ENCODE data around the gene ASXL3. TPM values are rescaled to one million over a fixed set of nuclear protein-coding genes. Genes with fewer than 3 reads are reported as not detected.

The ASXL3 gene
- total RNA-seq, 2 donors from 2014 or later, result not detected

DNA sequence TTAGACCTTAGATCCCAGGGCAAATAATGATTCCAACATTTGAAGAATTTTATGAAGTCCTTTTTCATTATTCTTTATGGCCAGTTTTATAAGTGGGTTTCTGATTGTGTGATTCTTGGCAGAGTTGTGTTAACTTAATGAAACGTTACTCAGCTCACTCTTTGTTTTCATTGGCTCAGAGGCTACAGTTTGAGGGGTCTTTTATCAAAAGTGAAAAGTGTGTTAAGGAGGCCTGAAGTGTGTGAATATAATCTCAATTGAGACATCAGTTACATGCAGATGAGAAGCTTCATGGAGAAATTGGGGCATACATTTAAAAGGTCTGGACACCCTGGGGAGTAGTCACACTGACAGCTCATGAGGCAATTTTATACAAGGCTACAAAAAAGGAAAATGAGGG, 74.6 kb downstream of the ASXL3 start:
- no peaks in the 10 kb centered on the region for H3K36me3 Mint-ChIP-seq (ENCODE audit: low read depth)
- H3K9me3 ChIP-seq (ENCODE audit: control insufficient read depth, low read length, poor library complexity, severe bottlenecking), result no peaks in the 10 kb centered on the region
- no peak overlapping the region for H3K27ac Mint-ChIP-seq
- ATAC-seq (no peak), DNase-seq (no peak)
- no peak overlapping the region for H3K4me3 Mint-ChIP-seq
- no peaks in the 10 kb centered on the region for H3K27me3 Mint-ChIP-seq
- H3K4me1 Mint-ChIP-seq, result no peaks in the 10 kb centered on the region

GRCh38 chr18:33653231-33653630, 75.2 kb downstream of the ASXL3 start:
- Mint-ChIP-seq H3K4me3 (no peak overlapping the region), H3K27me3 (no peaks in the 10 kb centered on the region), H3K4me1 (no peaks in the 10 kb centered on the region), H3K27ac (no peak overlapping the region), H3K36me3 (ENCODE audit: low read depth) (no peaks in the 10 kb centered on the region)
- DNase-seq (no peak), ATAC-seq (no peak)
- no peaks in the 10 kb centered on the region for H3K9me3 ChIP-seq (ENCODE audit: control insufficient read depth, low read length, poor library complexity, severe bottlenecking)

DNA sequence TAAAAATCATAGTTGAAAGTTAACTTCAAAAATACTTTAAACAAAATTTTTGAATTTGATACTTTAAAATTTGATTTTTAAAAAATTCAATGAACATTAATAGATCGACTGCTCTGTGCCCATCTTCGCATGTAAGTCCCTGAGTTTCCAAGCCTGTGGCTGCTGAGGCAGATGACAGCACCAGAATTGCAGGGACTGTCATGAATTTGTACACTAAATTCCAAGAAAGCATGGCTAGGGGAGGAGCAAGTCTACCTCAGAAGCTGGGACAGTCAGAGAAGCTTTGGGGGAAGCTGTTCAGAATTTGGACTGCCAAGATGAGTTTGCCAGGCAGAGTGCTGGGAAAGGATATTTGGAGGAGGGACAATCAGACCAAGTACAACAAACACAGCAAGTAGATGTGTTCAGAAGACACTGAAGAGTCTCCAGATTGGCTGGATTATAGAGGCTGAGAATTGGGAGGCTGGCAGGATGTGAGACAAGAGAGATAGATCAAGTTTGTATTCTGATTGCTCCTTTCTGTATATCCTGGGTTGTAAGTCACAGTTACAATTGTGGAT, 79.0 kb downstream of the ASXL3 start:
- no peaks in the 10 kb centered on the region for H3K36me3 Mint-ChIP-seq (ENCODE audit: low read depth)
- no peak overlapping the region for H3K27ac Mint-ChIP-seq
- no peaks in the 10 kb centered on the region for H3K9me3 ChIP-seq (ENCODE audit: control insufficient read depth, low read length, poor library complexity, severe bottlenecking)
- ATAC-seq (no peak), DNase-seq (no peak)
- no peaks in the 10 kb centered on the region for H3K4me1 Mint-ChIP-seq
- no peaks in the 10 kb centered on the region for H3K27me3 Mint-ChIP-seq
- H3K4me3 Mint-ChIP-seq, result no peak overlapping the region

GRCh38 chr18:33660696-33661310, 82.8 kb downstream of the ASXL3 start:
- DNase-seq, result no peak
- Mint-ChIP-seq H3K27ac (no peak overlapping the region), H3K4me3 (no peak overlapping the region), H3K27me3 (no peaks in the 10 kb centered on the region), H3K36me3 (ENCODE audit: low read depth) (no peaks in the 10 kb centered on the region), H3K4me1 (no peaks in the 10 kb centered on the region)
- H3K9me3 ChIP-seq (ENCODE audit: control insufficient read depth, low read length, poor library complexity, severe bottlenecking), result no peaks in the 10 kb centered on the region
- ATAC-seq, result no peak

DNA sequence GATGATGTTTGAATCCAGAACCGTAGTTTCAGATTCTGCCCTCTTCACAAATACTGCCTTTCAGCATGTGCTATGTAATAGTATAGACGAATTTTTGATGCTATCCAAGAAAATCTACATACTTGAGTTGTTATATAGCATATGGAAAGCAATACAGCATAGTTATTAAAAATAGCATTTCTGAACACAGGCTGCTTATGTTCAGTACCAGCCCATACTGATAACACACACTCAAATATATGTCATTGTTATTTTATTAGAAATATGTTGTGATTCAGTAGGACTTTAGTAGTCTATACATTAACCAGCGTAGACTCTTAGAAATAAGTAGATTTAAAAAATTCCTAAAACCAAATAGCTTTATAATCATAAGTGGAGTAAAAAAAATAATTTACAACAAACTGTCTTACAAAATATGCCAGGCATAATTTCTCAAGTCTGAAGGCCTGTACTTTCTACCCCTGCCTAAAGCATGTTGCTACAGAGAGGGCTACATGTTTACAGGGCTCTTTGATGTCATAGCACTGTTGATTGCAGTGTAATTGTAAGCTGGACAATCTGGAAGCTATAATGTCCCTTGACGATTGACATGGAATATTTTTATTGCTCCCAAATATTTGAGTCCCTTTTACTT, 86.3 kb downstream of the ASXL3 start:
- DNase-seq, result no peak
- Mint-ChIP-seq H3K27ac (no peak overlapping the region), H3K36me3 (ENCODE audit: low read depth) (no peaks in the 10 kb centered on the region)

DNA sequence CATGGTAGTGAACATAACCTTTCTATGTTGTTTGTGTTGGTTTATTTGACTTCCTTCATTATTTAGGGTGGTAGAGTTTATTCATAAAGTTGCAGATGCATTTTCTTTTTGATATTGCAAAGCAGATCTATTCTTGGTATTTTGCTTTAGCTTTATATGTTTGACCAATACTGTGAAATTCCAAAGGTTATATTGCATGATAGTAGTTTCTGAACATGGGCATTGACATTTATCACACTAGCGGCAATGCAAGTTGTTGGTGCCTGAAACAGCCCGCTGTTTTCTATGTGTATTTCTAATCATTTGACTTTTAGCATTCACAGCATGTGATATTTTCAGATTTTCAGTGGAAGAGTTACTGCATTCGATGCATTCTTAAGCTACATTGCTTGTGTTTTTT, 87.2 kb downstream of the ASXL3 start:
- DNase-seq (no peak), ATAC-seq (no peak)
- H3K27me3 Mint-ChIP-seq, result no peaks in the 10 kb centered on the region
- H3K9me3 ChIP-seq (ENCODE audit: control insufficient read depth, low read length, poor library complexity, severe bottlenecking), result no peaks in the 10 kb centered on the region
- no peaks in the 10 kb centered on the region for H3K36me3 Mint-ChIP-seq (ENCODE audit: low read depth)
- no peak overlapping the region for H3K4me3 Mint-ChIP-seq
- H3K27ac Mint-ChIP-seq, result no peak overlapping the region
- H3K4me1 Mint-ChIP-seq, result no peaks in the 10 kb centered on the region

More for the DNA sequence above, 86.3 kb downstream of the ASXL3 start:
- H3K27me3 Mint-ChIP-seq, result no peaks in the 10 kb centered on the region
- no peak overlapping the region for H3K4me3 Mint-ChIP-seq
- H3K4me1 Mint-ChIP-seq, result no peaks in the 10 kb centered on the region
- H3K9me3 ChIP-seq (ENCODE audit: control insufficient read depth, low read length, poor library complexity, severe bottlenecking), result no peaks in the 10 kb centered on the region
- ATAC-seq, result no peak

GRCh38 chr18:33665641-33666040, 87.6 kb downstream of the ASXL3 start:
- DNase-seq (no peak), ATAC-seq (no peak)
- H3K27ac Mint-ChIP-seq, result no peak overlapping the region
- no peaks in the 10 kb centered on the region for H3K36me3 Mint-ChIP-seq (ENCODE audit: low read depth)
- no peaks in the 10 kb centered on the region for H3K27me3 Mint-ChIP-seq
- H3K9me3 ChIP-seq (ENCODE audit: control insufficient read depth, low read length, poor library complexity, severe bottlenecking), result no peaks in the 10 kb centered on the region
- no peaks in the 10 kb centered on the region for H3K4me1 Mint-ChIP-seq
- H3K4me3 Mint-ChIP-seq, result no peak overlapping the region

GRCh38 chr18:33666915-33667314, 88.9 kb downstream of the ASXL3 start:
- DNase-seq, result no peak
- Mint-ChIP-seq H3K4me3 (no peak overlapping the region), H3K36me3 (ENCODE audit: low read depth) (no peaks in the 10 kb centered on the region), H3K27ac (no peak overlapping the region), H3K4me1 (no peaks in the 10 kb centered on the region), H3K27me3 (no peaks in the 10 kb centered on the region)
- H3K9me3 ChIP-seq (ENCODE audit: control insufficient read depth, low read length, poor library complexity, severe bottlenecking), result no peaks in the 10 kb centered on the region
- ATAC-seq, result no peak

DNA sequence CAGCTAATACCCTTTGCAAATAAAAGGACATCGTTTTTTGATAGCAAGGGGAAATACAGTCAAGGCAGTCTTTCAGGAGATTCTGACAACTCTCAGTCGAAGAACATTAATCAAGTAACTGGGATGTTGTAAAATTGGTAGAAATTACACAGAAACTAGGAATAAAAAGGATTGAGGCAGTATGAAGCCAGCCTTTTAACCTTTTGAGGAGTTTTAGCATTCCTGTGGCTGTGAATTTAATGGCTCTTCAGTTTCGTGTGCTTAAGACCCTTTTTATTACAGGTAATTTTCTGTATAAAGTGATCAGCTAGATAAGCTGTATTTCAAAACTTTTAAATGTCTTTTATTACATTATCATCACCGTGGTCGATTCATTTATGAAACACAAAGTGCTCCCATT, 91.6 kb downstream of the ASXL3 start:
- H3K27ac Mint-ChIP-seq, result no peak overlapping the region
- no peaks in the 10 kb centered on the region for H3K36me3 Mint-ChIP-seq (ENCODE audit: low read depth)
- ATAC-seq (no peak), DNase-seq (no peak)
- H3K4me1 Mint-ChIP-seq, result no peaks in the 10 kb centered on the region
- H3K4me3 Mint-ChIP-seq, result no peak overlapping the region
- no peaks in the 10 kb centered on the region for H3K27me3 Mint-ChIP-seq
- no peaks in the 10 kb centered on the region for H3K9me3 ChIP-seq (ENCODE audit: control insufficient read depth, low read length, poor library complexity, severe bottlenecking)

DNA sequence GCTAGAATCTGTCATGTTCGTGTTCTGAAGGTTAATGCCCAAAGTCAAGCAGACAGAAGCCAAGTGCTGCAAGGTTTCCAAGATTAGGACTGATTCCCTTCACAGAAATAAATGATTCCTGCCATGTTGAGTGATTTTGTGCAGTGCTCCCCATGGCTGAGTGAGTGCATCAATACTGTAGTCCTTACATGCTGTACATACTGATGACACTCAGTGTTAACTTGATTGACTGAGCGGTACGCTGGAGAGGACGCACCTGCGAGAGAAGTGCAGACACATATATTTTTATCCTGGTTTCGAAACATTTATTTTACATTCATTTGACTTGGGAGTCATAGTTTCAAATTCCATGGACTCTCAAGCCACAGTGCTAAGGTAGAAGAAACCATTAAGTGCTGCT, 92.0 kb downstream of the ASXL3 start:
- H3K9me3 ChIP-seq (ENCODE audit: control insufficient read depth, low read length, poor library complexity, severe bottlenecking), result no peaks in the 10 kb centered on the region
- DNase-seq (no peak), ATAC-seq (no peak)
- H3K4me1 Mint-ChIP-seq, result no peaks in the 10 kb centered on the region
- H3K36me3 Mint-ChIP-seq (ENCODE audit: low read depth), result no peaks in the 10 kb centered on the region
- H3K27me3 Mint-ChIP-seq, result no peaks in the 10 kb centered on the region
- no peak overlapping the region for H3K27ac Mint-ChIP-seq
- H3K4me3 Mint-ChIP-seq, result no peak overlapping the region

GRCh38 chr18:33673689-33674088, 95.7 kb downstream of the ASXL3 start:
- no peaks in the 10 kb centered on the region for H3K4me1 Mint-ChIP-seq
- no peaks in the 10 kb centered on the region for H3K36me3 Mint-ChIP-seq (ENCODE audit: low read depth)
- no peaks in the 10 kb centered on the region for H3K9me3 ChIP-seq (ENCODE audit: control insufficient read depth, low read length, poor library complexity, severe bottlenecking)
- DNase-seq (no peak), ATAC-seq (no peak)
- no peak overlapping the region for H3K27ac Mint-ChIP-seq
- no peak overlapping the region for H3K4me3 Mint-ChIP-seq
- H3K27me3 Mint-ChIP-seq, result no peaks in the 10 kb centered on the region

DNA sequence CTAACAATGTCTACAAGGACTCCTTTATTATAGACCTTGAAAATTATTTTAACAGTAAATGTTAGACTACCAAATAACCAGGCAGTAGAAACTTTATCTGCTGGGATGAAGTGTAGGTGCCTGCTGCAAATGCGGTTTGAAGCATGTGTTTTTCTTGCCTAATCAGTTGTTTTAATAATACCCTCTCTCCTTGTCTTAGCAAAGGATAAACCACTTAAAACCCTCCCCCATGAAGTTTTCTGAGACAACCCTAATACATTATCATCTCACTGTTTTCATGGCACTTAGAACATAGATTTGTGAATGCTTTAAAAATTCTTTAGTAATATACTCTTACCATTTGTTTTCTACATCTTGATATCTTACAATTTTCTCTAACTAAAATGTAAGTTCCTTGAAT, 98.6 kb downstream of the ASXL3 start:
- H3K27me3 Mint-ChIP-seq, result no peaks in the 10 kb centered on the region
- DNase-seq (no peak), ATAC-seq (no peak)
- no peak overlapping the region for H3K4me3 Mint-ChIP-seq
- no peaks in the 10 kb centered on the region for H3K36me3 Mint-ChIP-seq (ENCODE audit: low read depth)
- no peaks in the 10 kb centered on the region for H3K9me3 ChIP-seq (ENCODE audit: control insufficient read depth, low read length, poor library complexity, severe bottlenecking)
- H3K4me1 Mint-ChIP-seq, result no peaks in the 10 kb centered on the region
- no peak overlapping the region for H3K27ac Mint-ChIP-seq

GRCh38 chr18:33677891-33678290, 99.9 kb downstream of the ASXL3 start:
- H3K36me3 Mint-ChIP-seq (ENCODE audit: low read depth), result no peaks in the 10 kb centered on the region
- H3K4me1 Mint-ChIP-seq, result no peaks in the 10 kb centered on the region

GRCh38 chr18:33682436-33682835, 104.4 kb downstream of the ASXL3 start:
- DNase-seq (no peak), ATAC-seq (no peak)
- H3K9me3 ChIP-seq (ENCODE audit: control insufficient read depth, low read length, poor library complexity, severe bottlenecking), result no peaks in the 10 kb centered on the region
- no peak overlapping the region for H3K27ac Mint-ChIP-seq
- no peaks in the 10 kb centered on the region for H3K27me3 Mint-ChIP-seq
- no peak overlapping the region for H3K4me3 Mint-ChIP-seq
- no peaks in the 10 kb centered on the region for H3K36me3 Mint-ChIP-seq (ENCODE audit: low read depth)
- no peaks in the 10 kb centered on the region for H3K4me1 Mint-ChIP-seq

More at GRCh38 chr18:33677891-33678290, 99.9 kb downstream of the ASXL3 start:
- no peak for DNase-seq
- no peak for ATAC-seq
- no peak overlapping the region for H3K27ac Mint-ChIP-seq
- no peaks in the 10 kb centered on the region for H3K9me3 ChIP-seq (ENCODE audit: control insufficient read depth, low read length, poor library complexity, severe bottlenecking)
- H3K4me3 Mint-ChIP-seq, result no peak overlapping the region
- no peaks in the 10 kb centered on the region for H3K27me3 Mint-ChIP-seq
